GM18505 (cell line): ENCODE measurements around the gene MTHFSD.
"Not testable (repeated sequence)": the region's sequence is repeated elsewhere in the genome, so short reads cannot be mapped to it uniquely, and the experiment has no call there.

Experiments
- ATAC-seq: cut with Tn5 transposase; IDR thresholded peaks from one replicate; pipeline ENCODE4 v1.9.1; 2021; ENCODE audit not compliant: unreplicated experiment
- POLR2A ChIP-seq: IDR thresholded peaks from 4 replicates; pipeline ENCODE4 v1.6.1; 2011; ENCODE audit warnings: borderline replicate concordance; ENCODE audit not compliant: insufficient read depth, insufficient read length; ENCODE audit errors: extremely low read depth

Gene MTHFSD

DNA sequence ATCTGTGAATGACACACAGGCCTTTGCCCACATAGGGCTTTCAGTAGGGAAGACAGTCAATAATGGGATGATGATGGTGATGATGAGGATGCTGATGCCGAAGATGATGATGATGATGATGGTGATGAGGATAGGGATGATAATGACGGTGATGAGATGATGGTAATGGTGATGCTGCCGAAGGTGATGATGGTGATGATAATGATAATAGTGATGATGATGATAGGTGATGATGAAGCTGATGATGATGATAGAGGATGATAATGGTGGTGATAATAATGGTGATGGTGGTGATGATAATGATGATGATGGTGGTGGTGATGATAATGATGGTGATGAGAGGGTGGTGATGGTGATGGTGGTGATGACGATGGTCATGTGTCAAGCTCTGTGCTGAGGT, 36.2 kb upstream of the MTHFSD start:
- ATAC-seq = no peak
- no peak for TF ChIP-seq POLR2A

DNA sequence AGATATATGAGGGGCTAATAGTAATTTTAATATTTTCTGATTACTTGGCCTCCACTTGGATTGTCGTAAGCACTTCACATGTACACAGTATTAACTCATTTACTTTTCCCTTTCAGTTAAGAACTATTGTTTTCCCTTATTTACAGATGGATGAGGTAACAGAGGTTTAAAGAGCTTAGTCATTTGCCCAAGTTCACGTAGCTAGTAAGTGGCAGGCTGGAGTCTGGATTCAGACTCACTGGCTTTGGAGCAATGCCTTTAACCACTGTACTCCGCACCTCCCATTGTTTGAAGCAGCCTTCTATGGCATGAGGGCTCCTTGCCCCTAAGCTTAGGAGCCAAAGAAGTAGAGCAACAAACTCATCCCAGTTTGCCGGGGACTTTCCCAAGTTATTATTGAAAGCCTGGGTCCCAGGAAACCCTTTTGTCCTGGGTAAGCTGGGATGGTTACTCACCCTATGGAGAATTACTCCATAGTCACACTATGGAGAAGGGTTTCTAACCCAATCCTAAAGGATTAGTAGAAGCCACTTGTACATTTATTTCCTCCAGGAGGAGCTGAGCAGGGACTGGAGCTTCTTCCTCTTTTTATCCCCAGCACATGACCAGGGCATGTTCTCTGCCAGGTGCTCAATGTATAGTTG, 35.6 kb upstream of the MTHFSD start:
- no peak for TF ChIP-seq POLR2A

DNA sequence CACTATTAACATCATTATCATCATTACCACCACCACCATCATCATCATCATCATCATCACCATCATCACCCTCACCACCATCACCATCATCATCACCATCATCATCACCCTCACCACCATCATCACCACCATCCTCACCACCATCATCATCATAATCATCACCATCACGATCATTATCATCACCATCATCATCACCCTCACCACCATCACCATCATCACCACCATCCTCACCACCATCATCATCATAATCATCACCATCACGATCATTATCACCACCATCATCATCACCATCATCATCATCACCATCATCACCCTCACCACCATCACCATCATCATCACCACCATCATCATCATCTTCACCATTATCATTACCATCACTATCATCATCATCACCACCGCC, 32.9 kb upstream of the MTHFSD start:
- ATAC-seq = not testable (repeated sequence)

More for the DNA sequence above, 35.6 kb upstream of the MTHFSD start:
- ATAC-seq = no peak

DNA sequence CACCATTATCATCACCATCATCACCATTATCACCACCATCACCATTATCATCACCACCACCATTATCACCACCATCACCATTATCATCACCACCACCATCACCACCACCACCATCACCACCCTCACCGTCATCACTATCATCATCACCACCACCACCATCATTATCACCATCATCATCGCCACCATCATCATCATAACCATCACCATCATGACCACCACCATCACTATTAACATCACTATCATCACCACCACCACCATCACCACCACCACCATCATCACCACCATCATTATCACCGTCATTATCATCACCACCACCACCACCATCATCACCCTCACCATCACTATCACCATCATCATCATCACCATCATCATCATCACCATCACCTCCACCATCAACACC, 32.5 kb upstream of the MTHFSD start:
- no peak for ATAC-seq
- no peak for TF ChIP-seq POLR2A

DNA sequence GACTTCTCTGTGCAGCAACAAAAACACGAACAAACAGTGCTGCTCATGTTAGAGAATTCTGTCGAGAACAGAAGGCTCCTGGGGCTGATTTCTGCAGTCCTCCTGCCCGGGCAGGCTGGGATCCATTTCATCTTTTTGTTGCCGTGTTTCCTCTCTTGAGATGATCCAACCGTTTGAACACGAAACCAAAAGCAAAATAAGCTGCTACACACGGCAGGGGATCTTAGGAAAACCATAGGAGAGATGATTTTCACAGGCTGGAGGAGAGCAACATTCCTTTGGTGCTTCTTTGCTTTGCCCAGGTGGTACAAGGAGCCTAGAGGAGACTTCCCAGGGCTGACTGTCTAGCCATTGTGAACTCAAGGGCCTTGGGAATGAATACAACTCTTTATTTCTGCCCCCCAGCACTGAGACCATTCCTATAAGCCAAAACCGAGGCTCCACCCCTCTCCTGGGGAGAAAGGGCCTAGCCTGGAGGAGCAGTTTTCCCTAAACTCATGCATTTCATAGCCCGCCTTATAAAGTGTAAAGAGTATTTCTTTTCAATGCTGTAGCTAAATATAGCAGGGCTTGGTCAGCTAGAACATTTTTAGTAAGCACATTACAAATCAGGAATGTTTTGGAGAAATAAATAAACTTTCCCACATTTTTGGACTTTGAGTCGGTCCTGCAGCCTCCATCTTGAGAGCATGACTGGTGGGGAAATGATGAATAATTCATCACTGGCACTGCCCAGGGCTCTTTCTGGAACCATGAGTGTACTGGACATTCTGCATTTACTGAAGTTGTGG, 31.0 kb upstream of the MTHFSD start:
- ATAC-seq = no peak
- TF ChIP-seq POLR2A = no peak

DNA sequence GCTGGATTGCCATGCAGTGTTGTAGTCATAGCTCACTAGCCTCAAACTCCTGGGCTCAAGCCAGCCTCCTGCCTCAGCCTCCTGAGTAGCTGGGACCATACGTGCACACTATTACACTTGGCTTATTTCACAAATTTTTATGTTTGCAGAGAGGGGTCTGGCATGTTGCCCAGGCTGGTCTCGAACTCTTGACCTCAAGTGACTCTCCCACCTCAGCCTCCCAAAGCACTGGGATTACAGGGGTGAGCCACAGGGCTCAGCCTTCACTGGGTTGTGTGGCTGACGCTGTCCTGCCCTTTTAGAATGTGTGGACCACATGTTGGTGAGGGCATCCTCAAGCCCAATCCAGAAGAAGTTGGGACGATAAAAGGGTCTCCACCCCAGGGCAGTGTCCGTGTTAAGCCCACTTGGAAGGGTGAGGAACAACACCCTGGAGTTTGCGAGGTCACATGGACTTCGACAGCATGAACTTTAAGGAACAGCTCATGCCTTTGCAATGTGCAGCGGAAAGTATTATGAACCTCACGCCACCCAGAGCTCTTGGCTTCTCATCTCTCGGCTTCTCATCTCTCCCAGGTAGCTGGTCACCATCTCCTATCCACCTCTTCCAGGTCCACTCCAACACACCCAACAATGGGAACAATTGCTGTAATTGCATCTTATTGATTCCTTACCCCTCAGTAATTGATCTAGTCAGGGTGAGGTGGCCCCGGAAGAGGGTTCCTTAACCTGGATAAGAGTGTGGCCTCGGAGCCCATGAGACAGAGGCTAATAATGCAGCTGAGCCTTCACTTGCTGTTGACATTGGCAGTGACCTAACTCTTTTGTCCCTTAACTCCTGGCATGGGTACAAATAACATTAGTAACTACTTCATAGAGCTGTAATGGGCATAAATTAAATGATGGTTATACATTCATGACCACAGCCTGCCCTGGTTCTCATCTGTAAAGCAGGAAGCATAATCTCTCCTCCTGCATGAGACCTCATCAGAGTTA, 30.0 kb upstream of the MTHFSD start:
- TF ChIP-seq POLR2A = no peak
- ATAC-seq = no peak

DNA sequence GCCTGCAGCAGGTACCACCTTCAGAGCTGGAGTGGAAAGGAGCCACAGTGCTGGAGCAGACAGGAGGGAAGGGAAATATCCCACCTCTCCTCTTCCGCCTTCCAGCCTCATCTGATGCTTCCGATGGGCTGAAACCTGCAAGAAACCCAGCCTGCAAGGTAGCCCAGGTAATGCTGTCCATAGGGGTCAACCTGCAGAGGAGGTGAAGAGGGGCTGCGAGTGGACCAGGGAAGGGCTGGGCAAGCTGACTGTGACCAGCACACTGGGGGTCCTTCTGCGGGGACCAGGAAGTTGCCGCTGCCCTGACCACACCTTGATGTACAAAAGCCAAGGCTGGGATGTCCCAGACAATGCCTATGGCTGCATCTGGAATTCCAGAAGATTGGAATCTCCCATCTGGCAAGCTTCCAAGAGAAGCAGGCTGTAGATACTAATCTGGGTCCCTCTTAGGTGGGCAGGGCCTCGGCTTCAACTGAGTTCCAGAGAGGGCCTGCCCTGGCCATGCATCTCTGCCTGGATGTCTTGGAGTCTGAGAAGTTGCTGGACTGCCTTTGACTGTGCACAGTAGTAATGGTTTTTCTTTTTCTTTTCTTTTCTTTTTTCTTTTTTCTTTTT, 29.1 kb upstream of the MTHFSD start:
- TF ChIP-seq POLR2A = no peak
- no peak for ATAC-seq

DNA sequence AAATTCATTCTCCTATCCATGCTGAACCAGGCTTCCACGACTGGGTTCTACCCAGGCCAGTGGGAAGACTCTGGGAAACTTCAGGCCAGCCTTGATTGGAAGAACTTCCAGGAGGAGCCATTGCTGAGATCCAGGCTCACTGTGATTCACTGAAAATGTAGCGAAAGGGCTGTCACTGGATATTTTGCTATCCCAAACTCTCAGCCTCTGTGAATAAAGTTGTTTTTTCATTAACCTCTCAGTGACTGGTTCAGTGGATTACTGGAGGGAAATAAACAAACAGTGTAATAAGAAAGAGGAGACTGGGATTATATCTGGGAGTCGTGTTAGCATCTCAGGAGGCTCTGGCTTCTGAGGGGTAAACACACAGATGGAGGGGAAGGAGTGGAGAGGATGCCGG, 26.4 kb upstream of the MTHFSD start:
- no peak for TF ChIP-seq POLR2A
- ATAC-seq = no peak

DNA sequence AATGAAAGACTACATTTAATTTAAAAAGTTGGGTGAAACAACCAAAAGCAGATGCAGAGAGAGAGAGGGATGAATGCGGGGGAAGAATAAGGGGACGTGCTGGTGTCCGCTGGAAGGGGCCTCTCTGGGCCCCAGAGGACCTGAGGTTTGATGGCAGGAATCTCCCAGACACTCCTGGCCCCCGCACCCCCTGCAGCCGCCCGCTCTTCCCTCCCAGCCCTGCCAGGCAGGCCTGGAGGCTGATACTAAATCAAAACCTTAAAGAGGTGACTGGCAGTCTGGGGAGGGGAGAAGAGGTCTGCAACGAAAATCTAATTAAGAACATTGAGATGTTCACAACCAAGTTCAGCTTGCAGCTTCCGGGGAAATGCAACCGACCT, 25.7 kb upstream of the MTHFSD start:
- ATAC-seq = no peak

DNA sequence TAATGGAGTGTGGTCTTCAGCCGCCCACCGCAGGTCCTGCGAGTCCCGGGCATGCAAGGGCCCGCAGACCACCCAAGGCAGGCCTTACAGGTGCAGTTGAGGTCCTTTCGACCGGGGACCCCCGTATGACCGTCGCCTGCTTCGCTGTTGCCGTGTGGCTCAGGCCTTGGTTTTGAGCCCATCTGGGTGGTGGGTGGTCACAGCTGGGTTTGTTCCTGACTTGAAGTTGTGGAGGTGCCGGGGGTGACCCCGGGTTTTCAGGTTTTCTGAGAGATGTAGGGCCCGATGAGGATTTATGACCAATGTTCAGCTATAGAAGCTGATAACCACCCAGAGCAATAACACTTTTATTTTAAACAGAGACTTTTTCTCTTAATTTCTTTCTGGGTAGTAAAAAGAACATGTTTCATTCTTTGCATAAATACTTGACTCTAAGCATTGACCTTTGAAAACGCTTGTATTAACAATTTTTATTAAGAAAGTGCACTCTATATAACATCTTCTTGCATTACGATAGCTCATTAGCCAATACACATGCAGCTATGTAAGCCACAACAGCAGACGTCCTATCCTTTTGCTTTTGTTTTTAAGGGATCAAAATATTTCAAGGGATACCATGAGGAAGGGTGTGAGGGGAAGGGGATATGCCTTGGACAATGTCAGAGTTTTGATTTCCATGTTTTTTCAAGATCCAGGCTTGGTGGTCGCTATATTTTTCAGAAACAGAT, 25.2 kb upstream of the MTHFSD start:
- TF ChIP-seq POLR2A = no peak
- no peak for ATAC-seq

More for the DNA sequence above, 25.7 kb upstream of the MTHFSD start:
- no peak for TF ChIP-seq POLR2A

DNA sequence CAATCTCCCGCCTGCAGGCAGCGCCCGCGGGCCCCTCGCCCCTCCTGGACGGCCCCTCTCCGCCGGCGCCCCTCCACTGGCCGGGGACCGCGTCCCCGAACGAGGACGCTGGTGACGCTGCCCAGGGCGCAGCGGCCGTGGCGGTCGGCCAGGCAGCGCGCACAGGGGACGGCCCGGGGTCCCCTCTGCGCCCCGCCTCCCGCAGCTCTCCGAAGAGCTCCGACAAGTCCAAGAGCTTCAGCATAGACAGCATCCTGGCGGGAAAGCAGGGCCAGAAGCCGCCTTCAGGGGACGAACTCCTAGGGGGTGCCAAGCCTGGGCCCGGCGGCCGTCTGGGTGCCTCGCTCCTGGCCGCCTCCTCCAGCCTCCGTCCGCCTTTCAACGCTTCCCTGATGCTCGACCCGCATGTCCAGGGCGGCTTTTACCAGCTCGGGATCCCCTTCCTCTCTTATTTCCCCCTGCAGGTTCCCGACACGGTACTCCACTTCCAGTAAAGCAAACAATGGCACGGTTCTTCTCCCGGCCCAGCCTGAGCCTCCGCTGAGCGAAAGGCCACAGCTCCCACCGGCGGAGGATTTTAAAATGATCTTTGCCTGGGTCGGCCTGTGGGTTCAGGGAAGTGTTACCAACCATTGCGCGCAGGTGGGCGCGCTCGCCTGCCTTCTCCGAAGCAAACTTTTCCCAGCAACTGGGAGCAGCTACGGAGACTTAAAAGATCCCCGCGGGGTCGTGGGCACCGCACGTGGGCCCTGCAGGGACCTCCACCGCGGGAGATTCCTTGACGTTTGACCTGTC, 24.4 kb upstream of the MTHFSD start:
- no peak for TF ChIP-seq POLR2A
- ATAC-seq = no peak
